HFF-Myc (cell line): ENCODE measurements around the gene LRRC1.

Source experiments
- DNase-seq: peaks from one replicate; pipeline ENCODE4 v3.0.0-alpha.2; 2011; ENCODE audit warnings: low read depth; ENCODE audit errors: extremely low read depth
- H3K4me3 ChIP-seq: replicated peaks from 2 replicates; pipeline ENCODE4 v1.5.1; 2011; ENCODE audit warnings: low read depth, mild to moderate bottlenecking, control low read depth, low read length
- CTCF ChIP-seq: IDR thresholded peaks from 2 replicates; pipeline ENCODE4 v1.5.1; 2012; ENCODE audit warnings: mild to moderate bottlenecking, low read depth, low read length, control low read depth; ENCODE audit errors: missing control alignments

LRRC1 gene

GRCh38 chr6:53830366-53830765 is 35.6 kb downstream of the LRRC1 start:
- TF ChIP-seq CTCF, result no peak
- H3K4me3 ChIP-seq, result no peak overlapping the region
- no peak for DNase-seq

- H3K4me3 ChIP-seq, result no peak overlapping the region
- DNase-seq, result no peak
- TF ChIP-seq CTCF, result no peak
These were observed 36.5 kb downstream of the LRRC1 start for GRCh38 chr6:53831081-53831869.

GRCh38 chr6:53831936-53832660 is 37.3 kb downstream of the LRRC1 start:
- no peak for DNase-seq
- no peak overlapping the region for H3K4me3 ChIP-seq
- TF ChIP-seq CTCF, result no peak

- no peak for DNase-seq
- H3K4me3 ChIP-seq, result no peak overlapping the region
- no peak for TF ChIP-seq CTCF
These were observed 38.4 kb downstream of the LRRC1 start for GRCh38 chr6:53833155-53833554.

GRCh38 chr6:53834132-53834531 is 39.3 kb downstream of the LRRC1 start:
- H3K4me3 ChIP-seq, result no peak overlapping the region
- no peak for TF ChIP-seq CTCF
- DNase-seq, result no peak

- no peak overlapping the region for H3K4me3 ChIP-seq
- no peak for TF ChIP-seq CTCF
- no peak for DNase-seq
These were observed 43.3 kb downstream of the LRRC1 start for GRCh38 chr6:53837865-53838769.
